Activated CD8-positive, alpha-beta memory T cell treated with anti-CD3 and anti-CD28 coated beads, Interleukin-2, amount 50 U/mL, for 24 hours (primary cell): ENCODE data around the gene SH2D3C.

Experiments used
- DNase-seq: peaks from one replicate; pipeline ENCODE4 v3.0.0-alpha.2; 2020; ENCODE audit errors: extremely low read depth

Gene SH2D3C, protein sequence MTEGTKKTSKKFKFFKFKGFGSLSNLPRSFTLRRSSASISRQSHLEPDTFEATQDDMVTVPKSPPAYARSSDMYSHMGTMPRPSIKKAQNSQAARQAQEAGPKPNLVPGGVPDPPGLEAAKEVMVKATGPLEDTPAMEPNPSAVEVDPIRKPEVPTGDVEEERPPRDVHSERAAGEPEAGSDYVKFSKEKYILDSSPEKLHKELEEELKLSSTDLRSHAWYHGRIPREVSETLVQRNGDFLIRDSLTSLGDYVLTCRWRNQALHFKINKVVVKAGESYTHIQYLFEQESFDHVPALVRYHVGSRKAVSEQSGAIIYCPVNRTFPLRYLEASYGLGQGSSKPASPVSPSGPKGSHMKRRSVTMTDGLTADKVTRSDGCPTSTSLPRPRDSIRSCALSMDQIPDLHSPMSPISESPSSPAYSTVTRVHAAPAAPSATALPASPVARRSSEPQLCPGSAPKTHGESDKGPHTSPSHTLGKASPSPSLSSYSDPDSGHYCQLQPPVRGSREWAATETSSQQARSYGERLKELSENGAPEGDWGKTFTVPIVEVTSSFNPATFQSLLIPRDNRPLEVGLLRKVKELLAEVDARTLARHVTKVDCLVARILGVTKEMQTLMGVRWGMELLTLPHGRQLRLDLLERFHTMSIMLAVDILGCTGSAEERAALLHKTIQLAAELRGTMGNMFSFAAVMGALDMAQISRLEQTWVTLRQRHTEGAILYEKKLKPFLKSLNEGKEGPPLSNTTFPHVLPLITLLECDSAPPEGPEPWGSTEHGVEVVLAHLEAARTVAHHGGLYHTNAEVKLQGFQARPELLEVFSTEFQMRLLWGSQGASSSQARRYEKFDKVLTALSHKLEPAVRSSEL

DNA sequence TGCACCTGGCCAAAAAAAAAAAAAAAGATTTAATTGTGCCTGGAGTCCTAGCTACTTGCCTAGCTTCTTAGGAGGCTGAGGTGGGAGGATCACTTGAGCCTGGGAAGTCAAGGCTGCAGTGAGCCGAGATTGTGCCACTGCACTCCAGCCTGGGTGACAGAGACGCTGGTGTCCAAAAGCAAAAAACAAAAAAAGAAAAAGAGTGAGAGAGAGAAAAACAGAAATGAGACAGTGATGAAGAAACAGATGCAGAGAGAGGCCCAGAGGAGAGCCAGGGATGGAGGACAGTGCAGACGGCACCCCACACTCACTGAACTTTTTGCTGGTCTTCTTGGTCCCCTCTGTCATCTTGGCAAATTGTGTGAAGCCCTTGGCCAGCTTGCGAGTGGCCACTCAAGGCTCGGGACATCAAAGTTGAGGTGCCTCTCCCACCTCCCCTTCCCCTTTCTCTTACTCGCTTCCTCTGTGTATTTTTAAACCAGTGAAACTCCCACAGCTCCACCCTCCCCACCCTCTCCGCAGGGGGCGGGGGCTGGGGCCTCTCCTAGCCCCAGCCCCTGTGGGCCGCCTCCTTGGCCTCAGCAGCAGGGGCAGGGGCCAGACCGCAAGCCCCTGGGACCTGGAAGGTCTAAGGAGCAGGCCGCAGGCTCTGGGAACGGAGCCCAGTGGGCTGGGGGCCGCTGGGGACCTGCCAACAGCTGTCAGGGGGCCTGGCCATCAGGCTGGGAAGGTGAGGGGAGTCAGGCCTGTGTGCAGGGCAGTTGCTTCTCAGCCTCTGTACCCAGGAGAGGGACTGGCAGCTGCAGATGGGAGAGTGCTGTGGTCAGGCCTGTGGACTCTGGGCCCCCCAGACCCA lies at the start of gene SH2D3C:
SH2D3C (minus strand) TSS at position 387 of the 856 bp plus-strand sequence; CDS start at position 348, 39 bp downstream.
- DNase-seq, result no peak

DNA sequence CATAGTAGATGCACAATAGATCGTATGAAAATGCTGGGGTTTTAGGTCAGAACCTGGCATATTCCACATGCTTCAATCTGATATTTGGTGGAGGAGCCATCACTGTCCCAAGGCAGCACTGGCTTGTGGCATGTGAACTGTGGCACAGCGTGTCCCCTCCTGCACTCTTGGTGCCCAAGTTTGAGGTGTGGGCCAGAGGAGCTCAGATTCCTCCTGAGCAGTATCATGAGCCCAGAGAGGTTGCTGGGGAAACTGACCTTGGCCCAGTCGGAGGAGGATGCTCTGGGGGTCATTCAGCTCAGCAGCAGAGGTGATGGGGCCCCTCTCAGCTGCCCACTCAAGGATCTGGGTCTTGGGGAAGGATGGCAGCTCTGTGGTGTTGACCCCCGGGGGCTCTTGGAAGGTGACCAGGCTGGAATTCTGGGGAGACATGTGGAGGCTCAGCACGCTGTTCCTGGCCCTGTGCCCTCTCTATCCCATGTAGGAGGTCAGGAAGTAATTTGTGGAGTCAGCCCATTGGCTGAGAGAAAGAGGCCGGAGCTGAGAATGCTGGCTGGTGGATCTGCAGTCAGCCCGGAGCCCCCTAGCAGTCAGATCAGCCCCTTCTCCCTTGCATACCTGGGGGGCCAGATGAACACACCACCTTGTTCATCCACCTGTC lies 47.9 kb upstream of the SH2D3C start:
- DNase-seq, result no peak

DNA sequence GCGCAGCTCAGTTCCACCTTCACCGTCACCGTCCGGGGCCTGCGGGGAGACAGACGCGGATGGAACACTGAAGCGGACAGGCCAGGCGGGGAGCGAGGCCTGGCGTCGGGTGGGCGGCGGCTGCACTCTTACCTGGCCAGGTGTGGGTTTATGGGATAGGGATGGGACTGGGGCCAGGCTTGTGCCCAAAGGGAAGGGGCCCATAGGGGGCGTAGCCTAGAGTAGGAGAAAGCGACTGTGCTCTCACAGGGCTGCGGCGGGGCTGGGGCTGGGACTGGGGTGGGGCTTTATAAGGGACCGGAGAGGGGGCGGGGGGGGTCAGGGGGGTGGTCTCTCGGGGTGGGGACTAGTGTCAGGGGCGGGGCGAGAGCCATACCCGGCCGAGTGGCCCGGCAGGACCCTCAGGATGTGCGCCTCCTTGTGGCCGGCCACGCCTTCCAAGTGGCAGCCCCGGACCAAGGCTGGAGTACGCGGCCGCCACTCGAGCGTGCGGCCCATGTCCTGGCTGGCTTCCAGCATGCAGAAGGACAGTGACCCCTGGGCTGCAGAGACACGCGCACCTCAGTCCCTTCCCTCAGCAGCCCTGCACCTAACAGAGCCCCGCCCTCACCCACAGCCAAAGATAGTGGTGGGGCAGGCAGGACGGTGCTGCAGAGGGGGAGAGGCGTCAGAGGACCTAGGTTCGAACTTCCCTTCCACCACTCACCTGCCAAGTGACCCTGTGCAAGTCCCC lies 47.0 kb upstream of the SH2D3C start:
- no peak for DNase-seq

DNA sequence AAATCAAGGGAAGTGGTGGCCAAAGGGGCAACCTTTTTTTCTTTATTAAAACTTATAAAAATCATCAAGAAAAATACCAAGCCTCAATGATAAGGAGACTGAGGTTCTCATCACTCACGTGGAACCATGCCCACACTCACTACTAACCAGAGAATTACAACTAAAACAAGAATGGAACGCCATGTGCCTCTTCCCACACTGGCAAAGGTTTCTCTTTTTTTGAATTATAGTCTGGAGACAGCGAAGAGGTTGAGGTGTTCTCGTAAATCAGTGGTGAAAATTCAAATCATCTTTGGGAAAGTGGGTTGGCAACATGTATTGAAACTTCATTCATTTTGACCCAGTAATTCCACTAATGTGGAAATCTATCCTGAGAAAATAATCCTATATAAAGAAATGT lies 43.6 kb upstream of the SH2D3C start:
- no peak for DNase-seq

DNA sequence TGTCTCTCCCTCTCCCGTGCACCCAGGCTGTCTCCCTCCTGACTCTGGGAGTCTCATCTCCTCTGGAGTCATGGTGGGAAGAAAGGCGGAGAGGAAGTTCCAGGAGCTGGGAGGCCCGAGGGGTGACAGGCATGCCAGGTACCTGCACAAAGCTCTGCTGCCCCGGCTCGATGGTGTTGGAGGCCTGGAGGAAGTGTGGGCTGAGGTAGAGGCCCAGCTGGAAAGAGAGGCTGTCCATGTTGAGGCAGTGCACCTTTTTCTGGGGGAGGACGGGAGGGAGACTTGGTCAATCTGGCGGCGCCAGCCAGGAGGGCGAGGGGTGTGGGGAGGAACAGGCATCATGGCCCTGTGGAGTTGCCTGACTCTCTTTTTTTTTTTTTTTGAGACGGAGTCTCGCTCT lies 40.1 kb upstream of the SH2D3C start:
- DNase-seq, result no peak

DNA sequence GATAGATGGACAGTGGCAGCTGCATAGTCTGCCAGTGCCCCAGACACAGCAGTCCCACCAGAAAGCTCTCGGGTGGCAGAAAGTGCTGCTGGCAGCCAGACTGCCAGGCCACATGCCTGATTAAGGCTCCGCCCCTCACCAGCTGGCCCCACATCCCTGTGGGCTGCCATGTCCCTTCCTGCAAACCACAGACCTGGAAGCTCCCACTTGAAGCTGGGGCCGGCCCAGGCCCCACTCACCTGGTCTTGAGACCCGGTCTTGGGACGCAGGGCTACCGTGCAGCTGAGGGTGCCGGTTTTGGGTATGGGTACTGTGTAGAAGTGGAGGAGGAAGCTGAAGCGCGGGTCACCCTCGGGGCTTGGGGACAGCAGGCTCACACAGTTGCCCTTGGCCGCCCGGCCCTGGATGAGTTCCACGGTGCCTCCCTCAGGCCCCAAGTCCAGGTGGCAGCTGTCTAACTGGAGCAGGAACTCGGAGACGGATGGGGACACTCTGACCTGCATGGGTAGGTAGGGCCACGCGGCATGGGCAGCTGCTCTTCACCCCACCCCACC lies 39.5 kb upstream of the SH2D3C start:
- no peak for DNase-seq

DNA sequence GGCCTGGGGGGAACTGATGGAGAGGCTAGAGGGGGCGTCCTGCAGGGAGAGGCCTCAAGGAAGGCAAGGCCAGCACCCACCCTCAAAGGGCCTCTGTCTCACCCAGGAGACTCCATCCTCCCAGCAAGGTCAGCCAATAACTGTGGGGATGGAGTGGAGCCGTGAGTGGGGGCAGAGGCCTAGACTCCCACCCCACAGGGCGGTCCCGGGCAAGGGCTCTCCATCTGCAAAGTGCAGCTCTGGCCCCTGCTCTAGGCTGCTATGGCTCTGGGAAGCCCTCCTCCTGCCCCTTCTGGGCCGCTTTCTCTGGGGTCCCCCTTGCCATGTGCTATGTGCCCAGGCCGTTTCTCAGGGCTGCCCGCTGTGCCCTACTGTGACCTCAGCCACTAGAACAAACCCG lies 38.3 kb upstream of the SH2D3C start:
- no peak for DNase-seq

DNA sequence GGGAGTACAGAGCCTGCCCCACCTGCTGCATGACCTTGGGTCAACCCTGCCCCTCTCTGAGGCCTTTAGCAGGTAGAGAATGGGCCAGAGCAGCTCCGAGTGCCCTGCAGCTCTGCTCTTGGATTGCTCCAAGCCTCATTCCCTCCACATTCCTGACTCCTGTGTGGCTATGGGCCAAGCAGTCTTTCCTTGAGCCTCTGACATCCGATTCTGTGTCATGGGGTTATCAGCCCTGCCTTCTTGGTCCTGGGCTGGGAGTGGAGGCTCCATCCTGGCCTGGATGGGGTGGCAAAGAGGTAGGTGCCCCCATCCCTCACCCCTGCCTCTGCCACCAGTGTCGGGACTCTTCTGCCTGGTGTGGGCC lies 37.9 kb upstream of the SH2D3C start:
- no peak for DNase-seq

DNA sequence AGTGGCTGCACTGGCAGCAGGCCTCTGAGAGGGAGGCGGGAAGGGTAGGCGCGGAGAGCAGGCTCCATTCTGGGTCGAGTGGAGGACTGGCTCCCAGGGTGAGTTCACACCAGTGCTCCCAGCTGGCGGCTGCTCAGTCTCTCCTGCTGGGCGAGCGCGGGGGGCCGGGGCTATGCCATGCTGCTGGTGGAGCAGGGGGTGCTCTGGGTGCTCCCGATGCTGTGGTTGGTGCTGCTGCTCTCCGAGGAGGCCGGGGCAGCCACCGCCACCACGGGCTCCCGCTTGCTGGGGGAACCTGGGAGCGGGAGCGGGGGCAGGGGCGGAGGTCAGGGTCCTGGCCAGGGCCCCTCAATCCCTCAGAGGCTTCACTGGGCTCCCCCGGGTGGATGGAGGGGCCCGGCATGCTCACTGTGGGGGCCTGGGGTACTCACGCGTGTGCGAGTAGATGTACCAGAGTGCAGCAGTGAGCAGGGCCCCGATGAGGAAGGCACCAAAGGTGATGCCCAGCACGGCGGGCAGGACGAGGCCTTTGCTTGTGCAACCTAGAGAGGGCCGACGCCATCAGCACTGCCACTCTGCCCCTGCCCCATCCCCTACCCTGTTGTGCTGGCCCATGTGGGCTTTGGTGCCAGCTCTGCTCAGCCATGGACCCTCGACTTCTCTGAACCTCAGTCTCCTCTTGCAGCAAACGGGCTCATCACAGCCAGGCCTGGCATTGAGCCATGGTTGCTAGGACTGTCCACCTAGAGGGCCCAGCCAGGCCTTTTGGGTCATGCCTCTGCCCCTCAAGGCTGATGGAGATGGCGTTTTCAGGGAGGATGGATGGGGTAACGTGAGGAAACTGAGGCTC lies 37.3 kb upstream of the SH2D3C start:
- DNase-seq, result no peak

DNA sequence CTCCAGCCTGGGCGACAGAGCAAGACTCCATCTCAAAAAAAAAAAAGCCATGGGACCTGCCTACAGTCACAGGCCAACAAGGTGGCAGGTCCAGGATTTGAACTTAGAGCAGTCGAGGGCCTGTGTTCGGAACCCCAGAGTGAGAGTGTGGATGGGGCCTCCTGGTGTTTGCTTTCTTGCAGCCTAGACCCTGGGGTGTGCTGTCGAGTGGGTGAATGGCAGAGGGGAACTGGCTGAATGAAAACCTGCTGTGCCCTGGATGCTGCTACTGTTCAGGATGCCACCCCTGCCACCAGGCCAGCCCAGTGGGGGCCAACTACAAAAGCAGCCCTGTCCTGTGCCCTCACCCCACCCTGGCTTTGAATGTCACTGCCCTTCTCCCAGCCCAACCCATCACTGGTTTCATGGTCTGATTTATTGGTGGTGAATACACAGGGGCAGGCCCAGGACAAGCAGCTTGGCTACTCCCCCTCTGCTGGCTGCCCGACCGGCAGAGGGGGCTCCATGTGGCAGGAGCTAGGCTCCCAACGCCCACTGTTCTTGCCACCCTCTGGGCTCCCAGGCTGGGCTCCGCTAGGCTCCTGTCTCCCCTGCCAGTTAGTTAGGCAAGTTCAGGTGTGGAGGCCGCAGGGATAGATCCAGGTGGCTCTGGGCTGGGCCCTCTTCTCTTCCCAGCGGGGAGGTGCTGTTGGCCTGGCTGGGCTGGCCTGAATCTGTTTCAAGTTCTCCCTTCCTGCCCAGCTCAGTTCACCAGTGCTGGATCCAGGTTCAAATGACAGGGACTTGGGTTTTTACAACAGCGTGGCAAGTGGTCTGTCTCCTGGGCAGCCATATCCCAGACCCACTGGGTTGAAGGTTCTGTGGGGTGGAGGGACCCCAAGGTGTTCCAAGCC lies 36.4 kb upstream of the SH2D3C start:
- DNase-seq, result no peak

DNA sequence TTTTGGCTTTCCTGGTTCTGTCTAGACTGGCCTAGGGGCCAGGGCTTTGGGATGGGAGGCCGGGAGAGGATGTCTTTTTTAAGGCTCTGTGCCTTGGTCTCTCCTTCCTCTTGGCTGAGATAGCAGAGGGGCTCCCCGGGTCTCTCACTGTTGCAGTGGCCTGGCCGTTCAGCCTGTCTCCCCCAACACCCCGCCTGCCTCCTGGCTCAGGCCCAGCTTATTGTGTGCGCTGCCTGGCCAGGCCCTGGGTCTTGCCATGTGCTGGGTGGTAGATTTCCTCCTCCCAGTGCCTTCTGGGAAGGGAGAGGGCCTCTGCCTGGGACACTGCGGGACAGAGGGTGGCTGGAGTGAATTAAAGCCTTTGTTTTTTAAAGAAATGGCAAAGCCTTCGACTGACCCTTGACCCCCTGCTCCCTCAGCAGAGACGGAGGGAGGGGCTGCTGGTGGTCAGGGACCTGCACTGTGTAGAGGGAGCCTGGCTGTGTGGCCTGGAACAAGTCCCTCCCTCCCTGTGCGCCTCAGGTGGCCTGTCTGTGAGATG lies 35.3 kb upstream of the SH2D3C start:
- DNase-seq, result no peak

DNA sequence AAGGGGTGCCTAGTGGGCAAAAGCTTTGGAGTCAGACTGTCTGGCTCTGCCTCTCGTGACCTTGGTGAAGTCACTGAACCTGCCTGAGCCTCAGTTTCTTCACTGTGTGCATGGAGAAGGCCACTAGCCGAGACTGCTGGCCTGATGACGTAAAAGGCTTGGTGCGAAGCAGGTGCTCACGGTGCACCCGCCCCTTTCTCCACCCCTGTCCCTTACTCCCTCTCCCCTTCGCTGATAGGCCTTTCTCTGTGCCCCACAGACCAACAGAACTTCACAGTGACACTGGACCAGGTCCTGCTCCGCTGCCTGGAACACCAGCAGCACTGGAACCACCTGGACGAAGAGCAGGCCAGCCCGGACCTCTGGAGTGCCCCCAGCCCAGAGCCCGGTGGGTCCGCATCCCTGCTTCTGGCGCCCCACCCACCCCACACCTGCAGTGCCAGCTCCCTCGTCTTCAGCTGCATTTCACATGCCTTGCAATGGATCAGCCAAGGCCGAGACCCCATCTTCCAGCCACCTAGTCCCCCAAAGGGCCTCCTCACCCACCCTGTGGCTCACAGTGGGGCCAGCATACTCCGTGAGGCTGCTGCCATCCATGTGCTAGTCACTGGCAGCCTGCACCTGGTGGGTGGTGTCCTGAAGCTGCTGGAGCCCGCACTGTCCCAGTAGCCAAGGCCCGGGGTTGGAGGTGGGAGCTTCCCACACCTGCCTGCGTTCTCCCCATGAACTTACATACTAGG lies 34.6 kb upstream of the SH2D3C start:
- DNase-seq, result no peak

DNA sequence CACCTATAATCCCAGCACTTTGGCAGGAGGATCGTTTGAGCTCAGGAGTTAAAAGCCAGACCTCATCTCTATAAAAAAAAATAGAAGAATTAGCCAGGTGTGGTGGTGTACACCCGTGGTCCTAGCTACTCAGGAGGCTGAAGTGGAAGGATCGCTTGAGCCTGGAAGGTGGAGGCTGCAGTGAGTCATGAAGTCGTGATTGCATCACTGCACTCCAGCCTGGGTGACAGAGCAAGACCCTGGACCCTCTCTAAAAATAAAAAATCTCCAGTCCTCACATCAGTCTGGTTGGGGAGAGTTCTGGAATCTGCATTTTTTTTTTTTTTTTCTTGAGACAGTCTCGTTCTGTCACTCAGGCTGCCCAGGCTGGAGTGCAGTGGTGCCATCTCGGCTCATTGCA lies 33.5 kb upstream of the SH2D3C start:
- no peak for DNase-seq

DNA sequence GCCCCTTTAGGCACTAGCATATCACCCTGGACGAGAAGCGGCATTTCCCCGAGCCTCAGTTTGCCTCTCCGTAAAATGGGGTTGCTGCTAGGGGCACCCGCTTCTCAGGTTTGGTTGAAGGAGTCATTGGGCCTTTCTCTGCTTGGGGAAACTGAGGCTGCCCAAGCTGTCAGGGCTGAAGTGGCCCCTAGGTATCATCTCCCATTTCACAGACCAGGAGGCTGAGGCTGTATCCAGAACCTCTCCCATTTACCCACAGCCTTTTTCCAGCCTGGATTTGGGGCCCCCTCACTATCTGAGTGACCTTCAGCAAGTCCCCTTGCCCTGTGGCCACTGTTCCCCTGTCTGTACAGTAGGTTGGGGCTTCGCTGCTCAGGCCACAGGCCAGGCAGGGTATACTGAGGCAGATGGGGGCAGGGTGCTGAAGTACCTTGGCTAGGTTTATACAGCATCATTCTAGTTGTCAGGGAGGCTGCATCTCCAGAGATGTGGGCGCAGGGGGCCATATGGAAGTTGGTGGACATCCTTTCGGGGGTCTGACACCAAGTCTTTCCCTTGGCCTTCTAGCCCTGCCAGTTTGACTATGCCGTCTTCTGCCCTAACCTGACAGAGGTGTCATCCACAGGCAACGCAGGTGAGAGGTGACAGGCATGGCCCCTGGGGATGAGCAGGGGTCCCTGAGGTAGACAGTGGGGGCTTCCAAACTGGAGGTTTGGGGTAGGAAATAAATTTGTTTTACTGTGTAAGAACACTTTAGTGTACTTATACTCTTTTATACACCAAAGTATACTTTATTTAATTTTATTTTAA lies 32.1 kb upstream of the SH2D3C start:
- DNase-seq, result no peak

DNA sequence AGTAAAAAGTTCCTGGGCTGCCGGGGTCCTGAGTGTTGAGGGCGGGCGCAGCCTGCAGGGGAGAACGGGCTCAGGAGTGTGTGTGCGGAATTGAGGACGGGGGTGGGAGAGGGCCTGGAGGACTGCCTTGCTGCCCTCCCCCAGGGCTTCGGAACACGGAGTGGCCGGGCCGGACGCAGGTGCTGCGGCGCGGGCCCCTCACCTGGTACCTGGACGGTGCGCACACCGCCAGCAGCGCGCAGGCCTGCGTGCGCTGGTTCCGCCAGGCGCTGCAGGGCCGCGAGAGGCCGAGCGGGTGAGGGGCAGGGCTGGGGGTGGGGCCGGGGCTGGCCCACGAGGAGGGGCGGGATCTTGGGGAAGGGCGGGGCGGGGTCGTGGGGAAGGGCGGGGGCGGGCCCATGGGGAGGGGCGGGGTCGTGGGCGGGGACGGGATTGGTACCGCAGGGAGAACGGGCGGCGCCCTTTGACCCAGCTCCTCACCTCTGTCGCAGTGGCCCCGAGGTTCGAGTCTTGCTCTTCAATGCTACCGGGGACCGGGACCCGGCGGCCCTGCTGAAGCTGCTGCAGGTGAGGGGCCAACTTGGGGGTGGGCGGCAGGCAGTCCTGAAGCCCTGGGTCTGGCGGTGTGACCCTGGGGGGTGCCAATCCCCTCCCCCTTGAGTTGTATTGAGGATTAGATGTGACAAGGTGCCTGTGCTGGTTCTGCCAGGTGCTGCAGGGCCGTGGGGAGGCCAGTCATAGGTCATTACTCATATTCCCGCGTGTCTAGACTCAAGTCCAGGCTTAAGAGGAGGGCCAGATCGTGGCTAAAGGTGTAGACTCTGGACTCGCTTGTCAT lies 31.3 kb upstream of the SH2D3C start:
- no peak for DNase-seq

DNA sequence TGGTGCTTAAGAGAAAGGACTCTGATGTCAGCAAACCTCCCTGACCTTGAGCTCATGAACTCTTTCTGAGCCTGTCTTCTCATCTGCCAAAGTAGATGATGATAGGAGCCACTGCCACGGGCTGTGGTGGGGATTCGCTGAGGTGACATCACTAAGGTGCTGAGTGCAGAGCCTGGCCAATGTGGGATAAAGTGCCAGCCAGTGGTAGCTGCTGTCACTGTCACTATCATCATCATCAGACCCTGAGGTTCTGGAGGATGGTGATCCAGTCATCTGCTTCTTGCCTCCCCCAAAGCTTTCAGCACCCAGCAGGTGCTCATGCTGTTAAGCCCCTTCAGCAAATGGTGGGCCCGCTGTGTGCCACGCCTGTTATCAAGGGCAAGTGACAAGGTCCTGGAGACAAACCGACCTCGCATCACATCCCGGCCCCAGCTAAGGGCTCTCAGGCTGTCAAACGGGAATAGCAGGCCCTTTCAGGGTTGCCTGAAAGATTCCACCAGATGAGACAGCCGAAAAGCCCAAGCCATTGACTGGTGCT lies 30.6 kb upstream of the SH2D3C start:
- no peak for DNase-seq
